NOMO-1 (cell line): ENCODE measurements around the gene HEPACAM2.

Experiments
- DNase-seq, 2 experiments: peaks; one replicate each; lab custom pipeline; 2025; ENCODE audit not compliant: unreplicated experiment in 2 of 2; lab: John Stamatoyannopoulos, UW

The HEPACAM2 gene

GRCh38 chr7:93203496-93203895, 22.8 kb downstream of the HEPACAM2 start:
- DNase-seq, result no peak

DNA sequence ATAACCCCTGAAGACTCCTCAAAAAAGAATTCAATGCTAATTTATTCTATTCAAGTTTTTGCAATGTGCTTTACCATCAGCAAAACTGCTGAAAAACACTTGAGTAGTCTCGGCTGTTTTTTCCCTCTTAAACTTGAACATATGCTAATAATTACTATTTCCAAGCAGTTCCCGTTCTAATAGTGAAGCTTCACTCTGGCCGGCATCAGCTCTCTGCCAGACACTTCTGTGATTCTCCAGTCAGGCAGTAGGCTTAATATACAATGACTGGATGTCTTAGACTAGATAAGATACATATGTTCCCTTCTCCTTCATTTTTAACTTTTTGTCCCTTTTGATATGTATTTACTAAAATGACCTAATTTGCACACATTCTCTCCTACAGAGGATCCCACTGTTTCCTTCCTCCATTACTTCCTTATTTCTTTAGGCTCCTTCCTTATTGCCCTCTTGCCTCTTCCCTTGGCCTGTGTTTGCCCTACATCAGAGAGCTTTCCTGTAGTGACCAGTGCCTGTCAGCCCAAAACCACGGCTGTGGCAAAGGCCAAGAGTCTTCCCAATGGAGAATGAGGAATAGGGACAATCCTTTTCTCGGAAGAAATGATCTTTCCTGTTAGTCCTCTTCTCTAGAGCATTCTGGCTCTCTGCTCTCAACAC, 23.5 kb downstream of the HEPACAM2 start:
- peak in 1 of 2 experiments; percentile 26 for DNase-seq

- peak in 1 of 2 experiments; percentile 52 for DNase-seq
Measured at GRCh38 chr7:93198472-93198871, 27.8 kb downstream of the HEPACAM2 start.

GRCh38 chr7:93196336-93196735, 29.9 kb downstream of the HEPACAM2 start:
- DNase-seq, result peak; percentile 94 to 100

- DNase-seq, result peak in 1 of 2 experiments; percentile 66
Measured at GRCh38 chr7:93194386-93194785, 31.9 kb downstream of the HEPACAM2 start.

DNA sequence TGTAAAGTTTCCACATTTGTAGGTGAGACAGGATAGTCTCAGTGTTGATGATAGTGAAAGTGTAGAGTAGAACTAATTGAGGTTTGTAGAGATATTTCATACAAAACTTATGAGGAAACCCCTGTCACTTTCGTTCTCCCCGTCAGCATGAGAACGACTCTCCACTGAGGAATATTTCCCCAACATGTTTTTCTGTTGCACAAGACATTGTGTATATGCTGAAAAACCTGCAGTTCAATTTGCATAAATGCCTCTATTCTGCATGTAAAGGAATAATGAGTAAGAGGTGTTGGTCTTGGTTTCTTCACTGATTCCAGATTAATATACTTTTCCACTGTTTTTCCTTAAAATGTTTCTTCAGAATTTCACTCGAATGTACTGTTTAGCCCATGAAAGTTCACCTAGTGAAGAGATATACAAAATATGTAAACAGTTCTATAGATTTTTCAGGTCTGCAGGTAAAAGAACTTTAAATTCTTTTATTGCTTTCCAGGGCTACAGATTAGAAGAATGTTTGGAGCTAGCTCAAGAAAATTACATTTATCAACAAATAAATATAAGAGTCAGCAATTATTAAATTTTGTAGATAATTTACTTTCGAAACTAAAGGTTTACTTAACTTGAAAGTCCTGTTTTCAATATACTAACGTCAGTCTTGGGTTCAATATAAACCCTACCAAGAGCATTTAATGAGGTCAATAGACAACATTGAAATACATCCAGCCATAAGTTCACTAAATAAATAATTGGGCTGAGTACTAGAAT, 37.2 kb downstream of the HEPACAM2 start:
- peak; percentile 20 to 86 for DNase-seq

GRCh38 chr7:93185303-93186027, 40.8 kb downstream of the HEPACAM2 start:
- peak in 1 of 2 experiments; percentile 28 for DNase-seq

DNA sequence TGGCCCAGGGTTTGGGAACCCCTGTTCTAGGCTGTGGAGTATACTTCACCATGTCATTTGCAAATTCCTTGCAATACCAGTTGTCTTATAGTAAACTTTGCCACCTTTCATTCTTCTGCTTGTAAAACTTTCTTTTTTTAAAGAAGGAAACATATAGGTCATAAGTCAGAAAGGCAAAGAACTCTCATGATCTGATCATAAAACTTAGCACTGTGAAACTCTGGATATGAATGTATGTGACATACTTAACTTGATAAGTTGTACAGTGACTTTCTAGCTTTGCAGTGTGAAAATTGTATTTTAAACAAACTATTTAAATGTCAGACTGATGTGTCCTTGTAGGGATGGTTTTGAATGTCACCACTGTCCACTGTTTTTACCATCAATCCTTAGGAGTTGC, 47.1 kb downstream of the HEPACAM2 start:
- no peak for DNase-seq

- peak in 1 of 2 experiments; percentile 80 for DNase-seq
Measured at GRCh38 chr7:93178213-93178612, 48.1 kb downstream of the HEPACAM2 start.

GRCh38 chr7:93176992-93177580, 49.2 kb downstream of the HEPACAM2 start:
- peak; percentile 18 to 83 for DNase-seq

DNA sequence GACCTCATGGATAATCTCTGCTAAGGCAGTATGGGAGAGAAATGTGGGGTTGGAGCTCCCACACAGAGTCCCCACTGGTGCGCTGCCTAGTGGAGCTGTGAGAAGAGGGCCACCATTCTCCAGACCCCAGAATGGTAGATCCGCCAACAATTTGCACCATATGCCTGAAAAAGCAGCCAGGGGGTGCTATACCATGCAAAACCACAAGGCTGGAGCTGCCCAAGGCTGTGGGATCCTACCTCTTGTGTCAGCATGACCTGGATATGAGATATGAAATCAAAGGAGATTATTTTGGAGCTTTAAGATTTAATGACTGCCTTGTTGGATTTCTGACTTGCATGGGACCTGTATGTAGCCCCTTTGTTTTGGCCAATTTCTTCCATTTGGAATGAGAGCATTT, 51.0 kb downstream of the HEPACAM2 start:
- DNase-seq, result no peak

GRCh38 chr7:93172683-93173082, 53.6 kb downstream of the HEPACAM2 start:
- DNase-seq, result no peak

- DNase-seq, result no peak
Measured at GRCh38 chr7:93171606-93172226, 54.6 kb downstream of the HEPACAM2 start.

- peak; percentile 75 to 93 for DNase-seq
Measured at GRCh38 chr7:93165447-93165846, 60.8 kb downstream of the HEPACAM2 start.

DNA sequence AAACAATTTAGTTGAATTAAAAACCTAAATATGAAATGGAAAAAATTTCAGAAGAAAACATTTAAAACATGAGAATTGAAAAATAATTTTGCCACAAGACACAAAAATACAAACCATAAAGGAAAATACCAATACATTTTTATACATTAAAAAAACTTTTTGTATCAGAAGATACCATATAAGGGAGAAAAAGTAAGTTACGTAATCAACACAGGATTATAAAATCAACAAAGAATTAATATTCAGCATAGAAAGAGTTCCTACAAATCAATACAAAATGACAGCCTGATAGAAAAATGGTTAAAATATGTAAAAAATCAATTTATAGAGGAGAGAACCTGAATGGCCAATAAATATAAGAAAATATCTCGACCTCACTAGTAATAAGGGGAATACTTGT, 61.5 kb downstream of the HEPACAM2 start:
- no peak for DNase-seq

- DNase-seq, result no peak
Measured at GRCh38 chr7:93161181-93161762, 65.0 kb downstream of the HEPACAM2 start.

GRCh38 chr7:93160410-93160809, 65.9 kb downstream of the HEPACAM2 start:
- DNase-seq, result no peak

DNA sequence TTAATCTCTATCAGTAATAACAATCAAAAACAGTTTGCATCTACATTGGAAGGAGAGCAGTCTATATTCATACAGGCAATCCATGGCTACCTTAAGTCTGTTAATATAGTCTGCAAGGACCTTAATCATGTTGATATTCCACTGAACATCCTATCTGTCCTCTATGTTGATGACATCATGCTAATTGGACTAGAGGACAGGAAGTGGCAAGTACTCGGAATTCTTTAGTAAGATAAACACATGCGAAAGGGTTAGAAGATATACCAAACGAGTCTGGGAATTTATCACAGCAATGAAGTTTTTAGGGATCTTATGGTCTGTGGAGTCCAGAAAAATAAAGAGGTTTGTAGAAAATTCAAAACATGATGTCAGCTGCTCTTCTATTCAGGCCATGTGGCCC, 66.8 kb downstream of the HEPACAM2 start:
- no peak for DNase-seq

DNA sequence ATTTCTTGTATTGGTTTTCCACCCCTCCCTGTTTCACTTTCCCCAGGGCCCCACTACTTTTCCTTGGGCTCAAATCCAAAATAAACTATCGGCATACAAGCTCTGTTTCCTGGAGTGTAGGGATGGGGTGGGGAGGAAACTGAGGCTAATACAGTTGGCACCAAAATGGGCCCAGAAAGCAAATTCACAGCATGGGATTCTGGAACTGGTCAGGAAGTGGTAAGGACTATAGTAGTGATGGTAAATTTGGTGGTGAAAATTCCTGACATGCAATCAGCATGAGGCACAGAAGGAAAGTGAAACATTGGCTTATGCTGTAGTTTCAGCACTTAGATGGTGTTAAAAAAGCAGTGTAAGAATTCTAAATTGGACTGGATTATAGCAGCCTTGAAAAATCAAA, 69.4 kb downstream of the HEPACAM2 start:
- DNase-seq, result no peak

GRCh38 chr7:93150200-93150835, 76.0 kb downstream of the HEPACAM2 start:
- peak; percentile 71 to 73 for DNase-seq
